GM19193 (cell line): ENCODE data around the gene GPR139.

ENCODE experiments used
- POLR2A ChIP-seq: IDR thresholded peaks from 4 replicates; pipeline ENCODE4 v1.6.1; 2011; ENCODE audit not compliant: insufficient read depth, insufficient read length; ENCODE audit errors: extremely low read depth

The GPR139 gene

DNA sequence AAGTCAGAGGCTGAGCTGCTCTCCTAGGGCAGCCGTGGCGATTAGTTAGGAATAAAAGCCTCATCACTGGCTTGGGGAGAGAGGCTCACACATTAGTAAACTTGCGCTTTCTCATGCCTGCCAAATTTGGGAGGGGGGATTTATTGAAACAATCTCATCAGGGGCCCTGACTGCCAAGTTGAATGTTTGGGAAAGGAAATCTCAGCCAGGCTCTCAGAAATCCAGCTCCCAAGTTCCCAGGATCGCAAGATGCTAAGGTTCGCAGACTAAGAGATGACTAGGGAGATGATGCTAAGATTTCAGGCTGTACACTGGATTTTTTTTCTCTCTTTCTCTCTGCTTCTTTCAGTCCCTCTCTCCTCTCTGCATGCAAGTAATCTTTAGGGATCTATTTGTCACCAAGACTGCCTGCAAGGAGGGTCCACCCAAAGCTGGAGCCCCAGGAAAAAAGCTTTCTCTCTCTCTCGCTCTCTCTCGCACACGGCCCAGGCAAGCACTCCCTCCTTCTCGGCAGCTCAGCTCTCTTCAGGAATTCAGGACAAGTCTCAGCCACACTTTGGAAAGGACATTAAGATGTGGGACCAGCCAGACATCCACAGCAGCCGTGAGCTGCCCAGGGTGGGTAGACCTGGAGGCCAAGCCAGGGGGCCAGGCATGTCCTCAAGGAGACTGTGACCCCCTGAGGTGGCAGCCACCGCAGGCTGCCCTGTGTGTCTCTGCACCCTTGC is 1.4 kb downstream of the GPR139 start:
- no peak for TF ChIP-seq POLR2A

DNA sequence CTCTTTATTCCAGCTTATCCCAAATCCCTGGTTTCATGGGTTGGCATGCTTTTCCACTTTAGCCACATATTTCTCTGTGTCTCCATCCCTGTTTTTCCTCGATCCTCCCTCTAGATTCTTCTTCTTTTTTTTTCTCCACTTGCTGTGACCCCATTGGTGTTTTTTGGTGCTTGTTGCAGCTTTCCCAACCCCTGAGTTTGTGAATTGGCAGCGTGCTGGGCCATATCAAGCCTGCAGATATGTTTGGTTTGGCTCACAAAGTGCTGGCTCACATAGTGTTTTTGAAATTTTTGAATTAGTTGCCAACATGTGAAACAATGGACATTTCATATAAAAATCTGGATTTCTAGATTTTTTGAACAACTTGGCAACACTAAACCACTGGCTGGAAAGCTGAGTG is 8.8 kb downstream of the GPR139 start:
- TF ChIP-seq POLR2A, result no peak

- no peak for TF ChIP-seq POLR2A
Observed at GRCh38 chr16:20064520-20064919, 9.2 kb downstream of the GPR139 start.

DNA sequence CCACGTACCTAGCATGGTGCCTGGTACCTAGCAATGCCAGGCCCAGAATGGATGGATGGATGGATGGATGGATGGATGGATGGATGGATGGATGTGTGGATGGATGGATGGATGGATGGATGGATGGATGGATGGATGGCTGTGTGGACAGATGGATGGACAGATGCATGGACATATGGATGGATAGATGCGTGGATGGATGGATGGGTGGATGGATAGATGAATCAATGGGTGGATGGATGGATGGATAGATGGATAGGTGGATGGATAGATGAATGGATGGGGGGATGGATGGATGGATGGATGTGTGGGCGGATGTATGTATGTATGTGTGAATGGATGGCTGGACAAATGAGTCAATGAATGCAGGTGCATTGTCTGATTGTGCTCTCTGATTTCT is 12.6 kb downstream of the GPR139 start:
- no peak for TF ChIP-seq POLR2A

GRCh38 chr16:20056436-20056835 is 17.3 kb downstream of the GPR139 start:
- TF ChIP-seq POLR2A, result no peak

DNA sequence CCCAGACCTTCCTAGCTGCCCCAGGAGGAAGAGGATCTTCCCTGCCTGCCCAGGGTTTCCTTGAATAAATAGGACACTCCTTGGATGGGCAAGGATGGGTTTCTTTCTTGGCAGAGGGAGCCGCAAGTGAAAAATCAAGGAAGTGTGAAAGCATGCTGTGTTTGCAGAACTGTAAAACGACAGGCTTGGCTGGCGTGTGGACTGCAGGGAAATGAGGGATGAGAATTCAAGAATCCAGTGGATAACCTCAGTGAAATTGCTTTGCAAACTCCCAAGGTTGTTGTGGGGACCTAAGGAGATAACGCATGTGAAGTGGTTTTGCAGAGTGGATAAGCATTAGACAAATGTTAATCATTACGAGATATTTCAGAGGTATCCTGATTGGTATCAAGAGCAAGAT is 20.4 kb downstream of the GPR139 start:
- no peak for TF ChIP-seq POLR2A

- no peak for TF ChIP-seq POLR2A
Observed at GRCh38 chr16:20051611-20052010, 22.1 kb downstream of the GPR139 start.

DNA sequence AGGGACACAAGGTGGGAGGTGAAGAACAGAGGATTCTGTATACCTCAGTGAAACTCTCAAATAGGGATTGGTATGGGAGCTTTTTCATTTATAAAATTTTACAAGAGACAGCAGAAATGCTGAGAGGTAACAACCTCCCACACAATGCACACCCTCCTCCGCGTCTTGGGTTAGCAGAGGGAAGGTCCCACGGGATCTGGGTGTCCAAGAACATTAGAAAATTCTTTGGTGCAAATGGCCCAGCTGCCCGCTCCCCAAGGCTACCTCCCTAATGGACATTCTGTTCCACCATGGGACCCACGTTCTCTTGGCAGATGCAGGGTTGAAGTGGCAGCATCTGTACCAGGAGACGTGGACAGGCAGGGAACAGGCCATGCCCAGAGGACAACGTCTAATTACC is 22.5 kb downstream of the GPR139 start:
- no peak for TF ChIP-seq POLR2A

DNA sequence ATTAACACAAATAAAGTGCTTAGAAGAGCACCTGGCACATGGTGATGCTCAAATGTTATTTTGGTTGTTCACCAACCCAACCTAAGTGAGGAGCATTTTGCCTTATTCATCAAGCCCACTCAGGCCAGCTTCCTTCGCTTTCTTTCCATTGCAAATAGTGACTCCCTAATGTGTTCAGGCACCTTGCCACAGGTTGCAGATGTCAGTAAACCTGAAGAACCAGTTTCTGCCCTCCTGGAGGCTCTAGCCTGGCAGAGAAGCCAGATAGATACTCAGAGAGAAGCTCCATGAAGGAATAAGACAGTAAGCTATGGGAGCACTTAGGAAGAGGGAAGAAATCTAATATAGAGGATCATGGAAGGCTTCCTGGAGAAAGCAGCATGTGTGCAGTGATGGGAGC is 23.9 kb downstream of the GPR139 start:
- no peak for TF ChIP-seq POLR2A

- no peak for TF ChIP-seq POLR2A
Observed at GRCh38 chr16:20045886-20046285, 27.8 kb downstream of the GPR139 start.

- no peak for TF ChIP-seq POLR2A
Observed at GRCh38 chr16:20042848-20043247, 30.8 kb downstream of the GPR139 start.

GRCh38 chr16:20041924-20042596 is 31.6 kb downstream of the GPR139 start:
- no peak for TF ChIP-seq POLR2A

- no peak for TF ChIP-seq POLR2A
Observed at GRCh38 chr16:20040011-20040410, 33.7 kb downstream of the GPR139 start.

- no peak for TF ChIP-seq POLR2A
Observed at GRCh38 chr16:20029611-20030010, 44.1 kb downstream of the GPR139 start.

DNA sequence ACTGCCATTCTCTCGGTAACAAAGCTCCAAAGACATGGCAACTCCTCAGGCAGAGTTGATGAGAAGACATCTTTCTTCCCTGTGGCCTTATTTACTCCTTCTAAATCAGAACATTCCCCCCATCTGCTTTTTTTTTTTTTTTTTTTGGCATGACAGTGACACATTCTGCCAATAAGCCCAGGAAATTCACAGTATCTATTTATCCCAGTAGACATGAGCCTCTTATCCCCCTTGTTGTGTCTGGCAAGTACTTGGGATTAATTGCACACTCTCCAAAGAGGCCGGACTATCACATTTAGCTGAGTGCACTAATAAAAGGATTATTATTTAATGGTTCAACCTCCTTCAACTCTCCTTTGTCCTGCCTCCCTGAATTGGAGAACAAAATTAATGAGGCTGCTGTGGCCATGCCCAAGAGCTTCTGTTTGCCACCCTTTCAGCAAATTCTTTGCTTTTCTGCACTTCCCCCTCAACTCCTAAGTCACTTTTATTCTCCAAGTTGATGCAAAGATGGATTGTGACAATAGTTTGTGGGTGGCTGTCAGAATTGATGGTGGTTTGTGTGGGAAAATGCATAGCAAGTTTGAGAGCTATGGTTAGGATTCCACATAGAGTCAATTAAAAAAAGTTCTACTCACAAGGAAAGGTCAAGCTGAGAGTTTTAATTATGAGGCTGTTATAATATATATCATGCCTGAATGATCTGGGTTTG is 47.2 kb downstream of the GPR139 start:
- no peak for TF ChIP-seq POLR2A

- TF ChIP-seq POLR2A, result no peak
Observed at GRCh38 chr16:20023190-20023589, 50.5 kb downstream of the GPR139 start.
